Measurements from ENCODE around the gene BIN1. TPM values are rescaled to one million over a fixed set of nuclear protein-coding genes. Genes with fewer than 3 reads are reported as not detected.

BIN1 gene
- total RNA-seq, 2 donors from 2014 or later, result 41.7 to 45.9 TPM

- no peak for DNase-seq
- no peaks in the 10 kb centered on the region for H3K27me3 Mint-ChIP-seq (ENCODE audit: insufficient read depth)
- TF ChIP-seq CTCF (conservative IDR thresholded peaks at IDR 0.05), result no peak
- H3K36me3 Mint-ChIP-seq (ENCODE audit: low read depth), result no peaks in the 10 kb centered on the region
- H3K4me3 Mint-ChIP-seq, result no peak overlapping the region
- 71 to 77% methylated on average over 3 of the region's 3 CpGs for WGBS, 2 experiments (ENCODE audit: insufficient coverage in 1 of 2, insufficient read length in 1 of 2)
- Histone ChIP-seq H3K27ac (ENCODE audit: low read depth, low read length) (no peak overlapping the region), H3K9me3 (ENCODE audit: control insufficient read depth, low read length) (no peaks in the 10 kb centered on the region), H3K27me3 (ENCODE audit: control insufficient read depth, insufficient read depth, low read length, poor library complexity, severe bottlenecking) (no peaks in the 10 kb centered on the region), H3K4me1 (ENCODE audit: control insufficient read depth, insufficient read depth, low read length) (peaks cover 13% of the 10 kb centered on the region), H3K9ac (ENCODE audit: extremely low read depth, low read length, poor library complexity, severe bottlenecking) (no peak overlapping the region), H3K36me3 (ENCODE audit: control insufficient read depth, insufficient read depth, low read length) (no peaks in the 10 kb centered on the region), H3K4me3 (ENCODE audit: low read length) (no peak overlapping the region)
- peaks cover 53% of the 10 kb centered on the region for H3K4me1 Mint-ChIP-seq
- H3K9me3 Mint-ChIP-seq, result no peaks in the 10 kb centered on the region
- H3K27ac Mint-ChIP-seq, result no peak overlapping the region
These were observed 106.8 kb downstream of the BIN1 start for GRCh38 chr2:127000194-127000593.

DNA sequence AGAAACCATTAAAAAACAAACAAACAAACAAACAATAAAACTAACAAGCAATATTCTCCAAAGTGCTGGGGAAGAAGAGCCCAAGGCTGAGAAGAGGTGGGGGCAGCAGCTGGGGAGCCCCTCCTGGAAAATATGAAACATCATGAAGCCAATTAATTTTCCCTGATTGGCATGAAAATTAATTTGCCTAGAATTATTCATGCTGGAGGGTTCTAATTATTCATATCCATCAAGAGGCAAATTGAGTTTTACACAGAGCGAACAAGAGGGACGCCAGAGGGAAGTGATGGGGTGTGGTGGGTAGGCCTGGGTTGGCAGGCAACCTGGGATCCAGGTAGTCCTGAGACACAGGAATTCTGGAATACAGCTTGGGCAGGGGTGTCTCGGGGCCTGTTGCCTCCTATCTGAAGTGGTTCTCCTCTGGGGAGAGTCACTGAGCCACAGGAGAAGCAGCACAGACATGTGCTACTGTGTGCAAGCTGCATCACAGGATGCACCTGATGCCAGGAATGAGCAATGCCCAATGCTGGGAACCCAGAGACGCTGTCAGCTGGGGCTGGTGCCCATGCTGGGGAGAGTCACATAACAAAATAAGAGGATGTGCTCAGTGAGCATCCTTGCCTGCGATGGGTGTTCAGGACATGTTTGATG lies 107.7 kb downstream of the BIN1 start:
- no peak overlapping the region for H3K27ac ChIP-seq (ENCODE audit: low read depth, low read length)
- H3K4me3 ChIP-seq (ENCODE audit: low read length), result no peak overlapping the region
- no peaks in the 10 kb centered on the region for H3K27me3 ChIP-seq (ENCODE audit: control insufficient read depth, insufficient read depth, low read length, poor library complexity, severe bottlenecking)
- WGBS, 2 experiments (ENCODE audit: insufficient coverage in 1 of 2, insufficient read length in 1 of 2), result 84 to 96% methylated on average over 3 to 5 of the region's 5 CpGs
- peaks cover 13% of the 10 kb centered on the region for H3K4me1 ChIP-seq (ENCODE audit: control insufficient read depth, insufficient read depth, low read length)
- H3K9me3 ChIP-seq (ENCODE audit: control insufficient read depth, low read length), result no peaks in the 10 kb centered on the region
- H3K36me3 Mint-ChIP-seq (ENCODE audit: low read depth), result no peaks in the 10 kb centered on the region
- H3K9ac ChIP-seq (ENCODE audit: extremely low read depth, low read length, poor library complexity, severe bottlenecking), result no peak overlapping the region
- H3K9me3 Mint-ChIP-seq, result no peaks in the 10 kb centered on the region
- H3K4me3 Mint-ChIP-seq, result no peak overlapping the region
- H3K4me1 Mint-ChIP-seq, result peaks cover 51% of the 10 kb centered on the region
- no peaks in the 10 kb centered on the region for H3K36me3 ChIP-seq (ENCODE audit: control insufficient read depth, insufficient read depth, low read length)
- no peak overlapping the region for H3K27ac Mint-ChIP-seq
- DNase-seq, result no peak
- TF ChIP-seq CTCF (conservative IDR thresholded peaks at IDR 0.05), result no peak
- H3K27me3 Mint-ChIP-seq (ENCODE audit: insufficient read depth), result no peaks in the 10 kb centered on the region

DNA sequence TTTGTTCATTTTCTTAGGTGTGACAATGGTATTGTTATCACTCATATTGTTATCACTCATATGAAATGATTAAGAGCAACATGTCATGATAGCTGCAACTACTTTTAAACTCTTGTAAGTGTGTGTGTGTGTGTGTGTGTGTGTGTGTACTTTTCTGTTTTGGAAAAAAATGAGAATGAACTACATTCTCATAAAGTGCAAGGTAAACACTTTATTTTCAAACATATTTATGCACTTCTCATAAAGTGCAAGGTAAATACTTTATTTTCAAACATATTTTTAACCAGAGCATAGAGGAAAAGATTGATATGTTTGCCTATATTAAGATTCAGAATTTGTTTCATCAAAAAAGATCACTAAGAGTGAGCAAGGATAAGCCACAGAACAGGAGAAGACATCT lies 108.5 kb downstream of the BIN1 start:
- Mint-ChIP-seq H3K36me3 (ENCODE audit: low read depth) (no peaks in the 10 kb centered on the region), H3K4me3 (no peak overlapping the region), H3K27me3 (ENCODE audit: insufficient read depth) (no peaks in the 10 kb centered on the region), H3K27ac (no peak overlapping the region), H3K4me1 (peaks cover 51% of the 10 kb centered on the region), H3K9me3 (no peaks in the 10 kb centered on the region)
- H3K4me1 ChIP-seq (ENCODE audit: control insufficient read depth, insufficient read depth, low read length), result peaks cover 13% of the 10 kb centered on the region
- DNase-seq, result no peak
- TF ChIP-seq CTCF (conservative IDR thresholded peaks at IDR 0.05), result no peak
- H3K36me3 ChIP-seq (ENCODE audit: control insufficient read depth, insufficient read depth, low read length), result no peaks in the 10 kb centered on the region
- no peak overlapping the region for H3K27ac ChIP-seq (ENCODE audit: low read depth, low read length)
- no peak overlapping the region for H3K4me3 ChIP-seq (ENCODE audit: low read length)
- H3K9me3 ChIP-seq (ENCODE audit: control insufficient read depth, low read length), result no peaks in the 10 kb centered on the region
- no peak overlapping the region for H3K9ac ChIP-seq (ENCODE audit: extremely low read depth, low read length, poor library complexity, severe bottlenecking)
- no peaks in the 10 kb centered on the region for H3K27me3 ChIP-seq (ENCODE audit: control insufficient read depth, insufficient read depth, low read length, poor library complexity, severe bottlenecking)

Other genes starting within 250 kb of the BIN1 start
- gene TEX51, start 208.3 kb downstream of the BIN1 start, total RNA-seq, result not detected
- gene CYP27C1, start 113.1 kb upstream of the BIN1 start, total RNA-seq, result 1 to 10 TPM; 4.4 to 4.9 TPM
- gene ERCC3, start 187.0 kb upstream of the BIN1 start, total RNA-seq, result 10 to 100 TPM; 64.5 to 72.6 TPM

Measured in endodermal cell (in vitro differentiated cells).